Duodenal mucosa (tissue), 2 donors: ENCODE data around the gene MACF1.

Experiments
- H3K27ac ChIP-seq: one replicate; pipeline ENCODE4 v1.7.0; 2013; ENCODE audit warnings: low read depth, low read length
- H3K27me3 ChIP-seq, 2 donors: one replicate each; pipeline ENCODE4 v1.7.0; 2013; ENCODE audit warnings: low read length in 2 of 2, control low read depth in 1 of 2; ENCODE audit not compliant: insufficient read depth in 2 of 2, control insufficient read depth in 1 of 2
- H3K36me3 ChIP-seq, 2 donors: one replicate each; pipeline ENCODE4 v1.7.0; 2013; ENCODE audit warnings: low read length in 2 of 2, control low read depth in 1 of 2; ENCODE audit not compliant: insufficient read depth in 2 of 2, control insufficient read depth in 1 of 2
- H3K4me1 ChIP-seq, 2 donors: one replicate each; pipeline ENCODE4 v1.7.0; 2013; ENCODE audit warnings: low read length in 2 of 2, control low read depth in 1 of 2; ENCODE audit not compliant: insufficient read depth in 2 of 2, control insufficient read depth in 1 of 2
- H3K4me3 ChIP-seq, 2 donors: one replicate each; pipeline ENCODE4 v1.7.0; 2013; ENCODE audit warnings: low read length in 2 of 2, low read depth in 1 of 2
- H3K9ac ChIP-seq, 2 donors: one replicate each; pipeline ENCODE4 v1.7.0; 2013; ENCODE audit warnings: low read length in 2 of 2, low read depth in 1 of 2
- H3K9me3 ChIP-seq, 2 donors: one replicate each; pipeline ENCODE4 v1.7.0; 2013; ENCODE audit warnings: low read length in 2 of 2, control low read depth in 1 of 2; ENCODE audit not compliant: control insufficient read depth in 1 of 2

MACF1 gene

GRCh38 chr1:39301606-39302005, 97.1 kb downstream of the MACF1 start:
- Histone ChIP-seq H3K36me3 (peaks cover 16 to 46% of the 10 kb centered on the region in 2 donors), H3K4me1 (no peaks in the 10 kb centered on the region), H3K9ac (no peak overlapping the region), H3K27me3 (no peaks in the 10 kb centered on the region), H3K4me3 (no peak overlapping the region), H3K27ac (no peak overlapping the region), H3K9me3 (no peaks in the 10 kb centered on the region)

GRCh38 chr1:39305555-39305954, 101.1 kb downstream of the MACF1 start:
- no peaks in the 10 kb centered on the region for H3K4me1 ChIP-seq
- peaks cover 14 to 40% of the 10 kb centered on the region in 2 donors for H3K36me3 ChIP-seq
- H3K9me3 ChIP-seq: no peaks in the 10 kb centered on the region
- H3K27me3 ChIP-seq: no peaks in the 10 kb centered on the region
- H3K9ac ChIP-seq: no peak overlapping the region
- no peak overlapping the region for H3K4me3 ChIP-seq
- no peak overlapping the region for H3K27ac ChIP-seq

GRCh38 chr1:39310015-39310414, 105.5 kb downstream of the MACF1 start:
- Histone ChIP-seq H3K9ac (no peak overlapping the region), H3K36me3 (peaks cover 17 to 35% of the 10 kb centered on the region in 2 donors)

GRCh38 chr1:39310691-39311090, 106.2 kb downstream of the MACF1 start:
- Histone ChIP-seq H3K9ac (no peak overlapping the region), H3K27ac (no peak overlapping the region), H3K27me3 (no peaks in the 10 kb centered on the region), H3K36me3 (peaks cover 22 to 38% of the 10 kb centered on the region in 2 donors), H3K4me1 (no peaks in the 10 kb centered on the region), H3K4me3 (no peak overlapping the region), H3K9me3 (no peaks in the 10 kb centered on the region)

More at GRCh38 chr1:39310015-39310414, 105.5 kb downstream of the MACF1 start:
- Histone ChIP-seq H3K27me3 (no peaks in the 10 kb centered on the region), H3K4me1 (no peaks in the 10 kb centered on the region), H3K9me3 (no peaks in the 10 kb centered on the region), H3K27ac (no peak overlapping the region), H3K4me3 (no peak overlapping the region)

- Histone ChIP-seq H3K4me1 (no peaks in the 10 kb centered on the region), H3K27ac (no peak overlapping the region), H3K27me3 (no peaks in the 10 kb centered on the region), H3K9ac (no peak overlapping the region), H3K36me3 (peaks cover 32 to 60% of the 10 kb centered on the region in 2 donors), H3K4me3 (no peak overlapping the region), H3K9me3 (no peaks in the 10 kb centered on the region)
These were observed 112.6 kb downstream of the MACF1 start for GRCh38 chr1:39317111-39317510.

GRCh38 chr1:39317910-39318633, 113.6 kb downstream of the MACF1 start:
- Histone ChIP-seq H3K36me3 (peaks cover 33 to 64% of the 10 kb centered on the region in 2 donors), H3K9me3 (no peaks in the 10 kb centered on the region), H3K9ac (no peak overlapping the region), H3K4me1 (no peaks in the 10 kb centered on the region), H3K27me3 (no peaks in the 10 kb centered on the region), H3K4me3 (no peak overlapping the region), H3K27ac (no peak overlapping the region)

GRCh38 chr1:39321979-39322378, 117.5 kb downstream of the MACF1 start:
- Histone ChIP-seq H3K36me3 (peaks cover 37 to 71% of the 10 kb centered on the region in 2 donors), H3K27ac (no peak overlapping the region), H3K4me1 (no peaks in the 10 kb centered on the region), H3K9ac (no peak overlapping the region), H3K27me3 (no peaks in the 10 kb centered on the region), H3K9me3 (no peaks in the 10 kb centered on the region), H3K4me3 (no peak overlapping the region)

GRCh38 chr1:39322431-39322830, 117.9 kb downstream of the MACF1 start:
- Histone ChIP-seq H3K27ac (no peak overlapping the region), H3K36me3 (peaks cover 38 to 71% of the 10 kb centered on the region in 2 donors), H3K4me3 (no peak overlapping the region), H3K27me3 (no peaks in the 10 kb centered on the region), H3K9me3 (no peaks in the 10 kb centered on the region), H3K9ac (no peak overlapping the region), H3K4me1 (no peaks in the 10 kb centered on the region)

- H3K9me3 ChIP-seq: no peaks in the 10 kb centered on the region
- no peak overlapping the region for H3K9ac ChIP-seq
- H3K4me1 ChIP-seq: no peaks in the 10 kb centered on the region
- no peak overlapping the region for H3K27ac ChIP-seq
- H3K36me3 ChIP-seq: peaks cover 36 to 65% of the 10 kb centered on the region in 2 donors
- H3K4me3 ChIP-seq: no peak overlapping the region
- H3K27me3 ChIP-seq: no peaks in the 10 kb centered on the region
These were observed 120.4 kb downstream of the MACF1 start for GRCh38 chr1:39324888-39325287.

GRCh38 chr1:39326836-39327235, 122.3 kb downstream of the MACF1 start:
- H3K36me3 ChIP-seq: peaks cover 44 to 68% of the 10 kb centered on the region in 2 donors
- no peaks in the 10 kb centered on the region for H3K4me1 ChIP-seq
- no peak overlapping the region for H3K4me3 ChIP-seq
- no peak overlapping the region for H3K27ac ChIP-seq
- H3K9me3 ChIP-seq: no peaks in the 10 kb centered on the region
- H3K9ac ChIP-seq: no peak overlapping the region
- H3K27me3 ChIP-seq: no peaks in the 10 kb centered on the region
